Measurements from ENCODE around the gene UBE2O.

Gene UBE2O

GRCh38 chr17:76452660-76453430 is at the start of gene UBE2O:
Gene UBE2O (minus strand): TSS chr17:76453152. CDS start chr17:76453141, 11 bp downstream.
- DNase-seq (ENCODE audit: extremely low read depth in 1 of 2, low read depth in 1 of 2) = peak; percentile 80 to 88

GRCh38 chr17:76501827-76502307 is 48.9 kb upstream of the UBE2O start:
- no peak for DNase-seq (ENCODE audit: extremely low read depth in 1 of 2, low read depth in 1 of 2)

GRCh38 chr17:76501018-76501826 is 48.3 kb upstream of the UBE2O start, which contains the start of gene RHBDF2:
Gene RHBDF2 (minus strand): TSS chr17:76501423. CDS start chr17:76481524, 19,899 bp downstream.
- peak; percentile 85 to 96 for DNase-seq (ENCODE audit: extremely low read depth in 1 of 2, low read depth in 1 of 2)

- no peak for DNase-seq (ENCODE audit: extremely low read depth in 1 of 2, low read depth in 1 of 2)
Observed at GRCh38 chr17:76500747-76501017, 47.7 kb upstream of the UBE2O start.

GRCh38 chr17:76500074-76500746 is 47.3 kb upstream of the UBE2O start:
- DNase-seq (ENCODE audit: extremely low read depth in 1 of 2, low read depth in 1 of 2) = no peak

GRCh38 chr17:76499267-76499667 is 46.3 kb upstream of the UBE2O start:
- DNase-seq (ENCODE audit: extremely low read depth in 1 of 2, low read depth in 1 of 2) = no peak

GRCh38 chr17:76498876-76499251 is 45.9 kb upstream of the UBE2O start:
- no peak for DNase-seq (ENCODE audit: extremely low read depth in 1 of 2, low read depth in 1 of 2)

- DNase-seq (ENCODE audit: extremely low read depth in 1 of 2, low read depth in 1 of 2) = no peak
Observed at GRCh38 chr17:76497979-76498875, 45.3 kb upstream of the UBE2O start.

- no peak for DNase-seq (ENCODE audit: extremely low read depth in 1 of 2, low read depth in 1 of 2)
Observed at GRCh38 chr17:76497699-76497978, 44.7 kb upstream of the UBE2O start.

GRCh38 chr17:76496464-76496863 is 43.5 kb upstream of the UBE2O start:
- DNase-seq (ENCODE audit: extremely low read depth in 1 of 2, low read depth in 1 of 2) = no peak

- DNase-seq (ENCODE audit: extremely low read depth in 1 of 2, low read depth in 1 of 2) = no peak
Observed at GRCh38 chr17:76495663-76496400, 42.9 kb upstream of the UBE2O start.

GRCh38 chr17:76493505-76494167 is 40.7 kb upstream of the UBE2O start:
- no peak for DNase-seq (ENCODE audit: extremely low read depth in 1 of 2, low read depth in 1 of 2)

GRCh38 chr17:76492989-76493501 is 40.1 kb upstream of the UBE2O start:
- DNase-seq (ENCODE audit: extremely low read depth in 1 of 2, low read depth in 1 of 2) = no peak

- DNase-seq (ENCODE audit: extremely low read depth in 1 of 2, low read depth in 1 of 2) = no peak
Observed at GRCh38 chr17:76492123-76492988, 39.4 kb upstream of the UBE2O start.

GRCh38 chr17:76491271-76492122 is 38.5 kb upstream of the UBE2O start:
- DNase-seq (ENCODE audit: extremely low read depth in 1 of 2, low read depth in 1 of 2) = no peak

GRCh38 chr17:76490112-76490710 is 37.3 kb upstream of the UBE2O start:
- no peak for DNase-seq (ENCODE audit: extremely low read depth in 1 of 2, low read depth in 1 of 2)
